Liver (tissue), 9 donors: Measurements from ENCODE around the gene DACH1. TPM values are rescaled to one million over a fixed set of nuclear protein-coding genes. Genes with fewer than 3 reads are reported as not detected.

ENCODE experiments used
- DNase-seq: peaks from one replicate; pipeline ENCODE4 v3.0.0-alpha.2; 2017; ENCODE audit warnings: low spot score
- H3K27ac ChIP-seq, 2 donors: one replicate each; pipeline ENCODE4 v1.7.0; 2013; ENCODE audit warnings: inconsistent platforms in 2 of 2, low read length in 2 of 2, control low read depth in 1 of 2, low read depth in 1 of 2, mild to moderate bottlenecking in 1 of 2
- H3K27me3 ChIP-seq, 4 donors: one replicate each; pipeline versions ENCODE4 v1.6.1 to v1.7.0; 2013; ENCODE audit warnings: low read length in 3 of 4, inconsistent platforms in 1 of 4, mild to moderate bottlenecking in 1 of 4, moderate library complexity in 1 of 4; ENCODE audit not compliant: control insufficient read depth in 4 of 4, insufficient read depth in 4 of 4
- H3K36me3 ChIP-seq, 4 donors: one replicate each; pipeline versions ENCODE4 v1.6.1 to v1.7.0; 2013; ENCODE audit warnings: low read length in 3 of 4, mild to moderate bottlenecking in 3 of 4, low read depth in 1 of 4, moderate library complexity in 1 of 4; ENCODE audit not compliant: control insufficient read depth in 4 of 4, insufficient read depth in 3 of 4
- H3K4me1 ChIP-seq, 4 donors: one replicate each; pipeline versions ENCODE4 v1.6.1 to v1.7.0; 2013; ENCODE audit warnings: low read length in 3 of 4, mild to moderate bottlenecking in 3 of 4, moderate library complexity in 1 of 4; ENCODE audit not compliant: control insufficient read depth in 4 of 4, insufficient read depth in 4 of 4
- H3K4me3 ChIP-seq, 3 donors: one replicate each; pipeline versions ENCODE4 v1.6.1 to v1.7.0; 2013; ENCODE audit warnings: low read length in 3 of 3, control low read depth in 1 of 3, low read depth in 1 of 3, mild to moderate bottlenecking in 1 of 3
- H3K9ac ChIP-seq, 2 donors: one replicate each; pipeline ENCODE4 v1.7.0; 2013; ENCODE audit warnings: low read length in 2 of 2, mild to moderate bottlenecking in 2 of 2, moderate library complexity in 2 of 2, control low read depth in 1 of 2, low read depth in 1 of 2
- H3K9me3 ChIP-seq, 4 donors: one replicate each; pipeline versions ENCODE4 v1.6.1 to v1.7.0; 2013; ENCODE audit warnings: low read length in 3 of 4; ENCODE audit not compliant: control insufficient read depth in 4 of 4
- CTCF ChIP-seq: fragments of 150-350 bp; IDR thresholded peaks from 2 replicates; pipeline ENCODE4 v1.5.1; 2017; ENCODE audit warnings: improper control_type of control experiment, low read depth, low read length; ENCODE audit not compliant: missing input control
- FOXA2 ChIP-seq: IDR thresholded peaks from 2 replicates; pipeline ENCODE4 v1.6.1; 2016; ENCODE audit warnings: antibody characterized with exemption
- GABPA ChIP-seq, 2 donors: IDR thresholded peaks in 1 of 2; conservative IDR thresholded peaks in 1 of 2; 2 replicates each; pipeline ENCODE4 v1.6.1; 2016; ENCODE audit warnings: antibody characterized with exemption in 2 of 2, mild to moderate bottlenecking in 1 of 2, moderate library complexity in 1 of 2
- HNF4G ChIP-seq: IDR thresholded peaks from 2 replicates; pipeline ENCODE4 v1.6.1; 2016; ENCODE audit warnings: antibody characterized with exemption
- JUND ChIP-seq, 2 donors: IDR thresholded peaks; 2 replicates each; pipeline ENCODE4 v1.6.1; 2016; ENCODE audit warnings: antibody characterized with exemption in 2 of 2
- NR2F2 ChIP-seq: IDR thresholded peaks from 2 replicates; pipeline ENCODE4 v1.6.1; 2016; ENCODE audit warnings: antibody characterized with exemption
- REST ChIP-seq: IDR thresholded peaks from 2 replicates; pipeline ENCODE4 v1.6.1; 2016; ENCODE audit warnings: antibody characterized with exemption, mild to moderate bottlenecking
- RXRA ChIP-seq, 2 donors: IDR thresholded peaks; 2 replicates each; pipeline ENCODE4 v1.6.1; 2017 to 2018; ENCODE audit warnings: antibody characterized with exemption in 2 of 2, mild to moderate bottlenecking in 1 of 2
- YY1 ChIP-seq: IDR thresholded peaks from 2 replicates; pipeline ENCODE4 v1.6.1; 2016; ENCODE audit warnings: antibody characterized with exemption, mild to moderate bottlenecking
- WGBS: extraction: QIAGEN DNeasy Blood & Tissue Kit; methylation state at CpG from one replicate; pipeline ENCODE4 v1.1.7; 2013; 5-methylcytosine and 5-hydroxymethylcytosine counted together
- polyA plus RNA-seq, 2 donors: library from polyadenylated mRNA; stranded (reverse) in 1 of 2; unstranded in 1 of 2; fragments of 200-250 nt in 1 of 2; fragments of >200 nt in 1 of 2; fragmentation: Nextera tagmentation in 1 of 2; extraction: Ambion mirVana in 1 of 2; gene quantifications; one replicate each; pipeline versions ENCODE4 v1.2.1 to v1.2.3, GENCODE V29; 2013 to 2015
- total RNA-seq, 2 donors: library from RNA; depleted of rRNA; stranded (reverse); fragments of >200 nt; gene quantifications; one replicate each; pipeline ENCODE4 v1.2.3, GENCODE V29; 2014
- TF ChIP-seq, protein P1 (sequence below): IDR thresholded peaks from 2 replicates; pipeline ENCODE4 v1.6.1; 2016; ENCODE audit warnings: antibody characterized with exemption
- TF ChIP-seq, protein P2 (sequence below): IDR thresholded peaks from 2 replicates; pipeline ENCODE4 v1.6.1; 2016; ENCODE audit warnings: antibody characterized with exemption
- donor health status: healthy.
- donor health status: healthy.
- donor health status: healthy.
- donor health status: healthy.
- donor health status: healthy.

The DACH1 gene
- total and polyA plus RNA-seq, 4 donors = 0.28 to 1.9 (median 0.77) TPM

DNA sequence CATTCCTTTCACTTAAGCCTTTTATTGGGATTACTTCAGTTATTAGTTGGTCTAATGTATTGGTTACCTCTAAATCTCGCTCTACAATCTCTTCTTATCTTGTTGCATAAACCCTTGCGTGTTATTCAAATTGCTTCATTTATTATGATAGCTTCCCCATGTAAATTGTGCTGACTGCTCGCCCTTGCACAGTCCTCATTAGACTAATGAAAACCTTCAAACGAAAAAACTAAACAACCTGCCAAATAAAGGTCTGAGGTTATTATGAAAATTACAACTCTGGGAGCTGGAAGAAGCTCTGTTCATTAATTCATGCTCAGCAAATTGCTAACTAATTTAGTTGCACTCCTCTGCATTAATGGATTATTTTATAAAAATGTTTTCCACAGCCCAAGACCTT lies 320.1 kb downstream of the DACH1 start:
- H3K27me3 ChIP-seq = no peaks in the 10 kb centered on the region
- H3K9ac ChIP-seq = no peak overlapping the region
- no peak overlapping the region for H3K4me3 ChIP-seq
- H3K4me1 ChIP-seq = no peaks in the 10 kb centered on the region
- DNase-seq = no peak
- H3K27ac ChIP-seq = no peak overlapping the region
- H3K36me3 ChIP-seq = no peaks in the 10 kb centered on the region
- TF ChIP-seq RXRA (IDR thresholded peaks at IDR 0.05) (no peak), FOXA2 (no peak), REST (no peak), HNF4G (no peak)
- 68% methylated on average over 4 of the region's 4 CpGs for WGBS
- H3K9me3 ChIP-seq = no peaks in the 10 kb centered on the region

DNA sequence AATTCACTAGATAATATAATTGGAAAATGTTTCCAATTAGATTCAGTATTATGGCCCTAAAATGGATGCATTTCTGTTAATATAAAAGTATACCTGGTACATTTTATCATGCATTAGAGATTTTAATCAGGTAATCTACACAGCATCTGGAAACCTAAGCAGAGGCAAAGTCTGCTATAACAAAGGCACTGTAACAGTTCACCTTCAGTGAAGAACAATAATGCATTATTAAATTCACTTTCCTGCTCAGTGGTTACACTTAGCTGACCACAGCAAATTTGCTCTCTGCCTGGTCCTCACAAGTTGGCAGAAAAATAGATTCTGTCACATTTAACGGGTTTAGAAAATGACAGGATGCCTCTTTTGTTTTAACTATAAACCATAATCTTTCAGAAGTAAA lies 326.9 kb downstream of the DACH1 start:
- DNase-seq = no peak
- H3K4me1 ChIP-seq = no peaks in the 10 kb centered on the region
- H3K27me3 ChIP-seq = no peaks in the 10 kb centered on the region
- H3K4me3 ChIP-seq = no peak overlapping the region
- H3K27ac ChIP-seq = no peak overlapping the region
- 65% methylated on average over 1 of the region's 1 CpG for WGBS
- no peaks in the 10 kb centered on the region for H3K9me3 ChIP-seq
- H3K36me3 ChIP-seq = no peaks in the 10 kb centered on the region
- no peak overlapping the region for H3K9ac ChIP-seq
- TF ChIP-seq, protein P1, sequence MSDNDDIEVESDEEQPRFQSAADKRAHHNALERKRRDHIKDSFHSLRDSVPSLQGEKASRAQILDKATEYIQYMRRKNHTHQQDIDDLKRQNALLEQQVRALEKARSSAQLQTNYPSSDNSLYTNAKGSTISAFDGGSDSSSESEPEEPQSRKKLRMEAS = no peak
- TF ChIP-seq CTCF (no peak), NR2F2 (no peak), JUND (IDR thresholded peaks at IDR 0.05) (no peak), RXRA (IDR thresholded peaks at IDR 0.05) (no peak), YY1 (no peak)

GRCh38 chr13:71536201-71536600 lies 330.8 kb downstream of the DACH1 start:
- H3K4me3 ChIP-seq = no peak overlapping the region
- 71% methylated on average over 2 of the region's 2 CpGs for WGBS
- no peaks in the 10 kb centered on the region for H3K36me3 ChIP-seq
- no peak for TF ChIP-seq CTCF
- TF ChIP-seq, protein P2, sequence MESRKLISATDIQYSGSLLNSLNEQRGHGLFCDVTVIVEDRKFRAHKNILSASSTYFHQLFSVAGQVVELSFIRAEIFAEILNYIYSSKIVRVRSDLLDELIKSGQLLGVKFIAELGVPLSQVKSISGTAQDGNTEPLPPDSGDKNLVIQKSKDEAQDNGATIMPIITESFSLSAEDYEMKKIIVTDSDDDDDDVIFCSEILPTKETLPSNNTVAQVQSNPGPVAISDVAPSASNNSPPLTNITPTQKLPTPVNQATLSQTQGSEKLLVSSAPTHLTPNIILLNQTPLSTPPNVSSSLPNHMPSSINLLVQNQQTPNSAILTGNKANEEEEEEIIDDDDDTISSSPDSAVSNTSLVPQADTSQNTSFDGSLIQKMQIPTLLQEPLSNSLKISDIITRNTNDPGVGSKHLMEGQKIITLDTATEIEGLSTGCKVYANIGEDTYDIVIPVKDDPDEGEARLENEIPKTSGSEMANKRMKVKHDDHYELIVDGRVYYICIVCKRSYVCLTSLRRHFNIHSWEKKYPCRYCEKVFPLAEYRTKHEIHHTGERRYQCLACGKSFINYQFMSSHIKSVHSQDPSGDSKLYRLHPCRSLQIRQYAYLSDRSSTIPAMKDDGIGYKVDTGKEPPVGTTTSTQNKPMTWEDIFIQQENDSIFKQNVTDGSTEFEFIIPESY = no peak
- no peak for TF ChIP-seq GABPA (IDR thresholded peaks at IDR 0.05 in 1 of 2, conservative IDR thresholded peaks at IDR 0.05 in 1 of 2)
- no peak for TF ChIP-seq FOXA2
- no peaks in the 10 kb centered on the region for H3K27me3 ChIP-seq
- H3K4me1 ChIP-seq = no peaks in the 10 kb centered on the region
- no peak for DNase-seq
- H3K9me3 ChIP-seq = no peaks in the 10 kb centered on the region
- no peak overlapping the region for H3K27ac ChIP-seq
- H3K9ac ChIP-seq = no peak overlapping the region
